ENCODE data around the gene NTHL1.
"Not testable (repeated sequence)": the region's sequence is repeated elsewhere in the genome, so short reads cannot be mapped to it uniquely, and the experiment has no call there.

GRCh38 chr16:2033909-2034695 is 13.5 kb downstream of the NTHL1 start:
- TF ChIP-seq KDM1A (CRISPR knock-in tag; IDR thresholded peaks at IDR 0.05); TAF1 (CRISPR knock-in tag; IDR thresholded peaks at IDR 0.05); XBP1 (CRISPR knock-in tag; IDR thresholded peaks at IDR 0.05); ZNF367 (CRISPR knock-in tag; IDR thresholded peaks at IDR 0.05; ENCODE audit: borderline replicate concordance); BRCA1 (CRISPR knock-in tag; IDR thresholded peaks at IDR 0.05): not testable (repeated sequence)
